ENCODE results near the gene ADK.

The ADK gene

GRCh38 chr10:74600170-74600569, 449.1 kb downstream of the ADK start:
- no peak for DNase-seq (ENCODE audit: low read depth in 2 of 2)

DNA sequence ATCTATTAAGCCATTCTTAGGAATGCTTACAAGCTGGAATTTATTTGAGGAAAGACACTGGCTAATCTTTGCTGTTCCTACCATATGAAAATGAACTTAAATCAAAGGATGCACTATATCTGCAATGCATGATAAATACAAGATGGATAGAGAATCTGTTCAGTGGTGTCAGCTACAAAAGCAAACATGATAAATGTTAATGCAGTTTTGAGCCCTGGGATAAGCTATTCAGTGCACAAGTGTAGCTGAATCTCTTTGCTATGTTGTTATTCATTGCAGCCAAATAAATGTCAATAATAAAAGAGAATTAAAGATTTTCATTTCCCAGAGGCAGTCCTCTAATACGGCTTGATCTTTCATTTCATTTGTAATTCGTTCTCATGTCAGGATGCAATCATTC, 451.6 kb downstream of the ADK start:
- DNase-seq (ENCODE audit: low read depth in 2 of 2): no peak

GRCh38 chr10:74610299-74610698, 459.3 kb downstream of the ADK start:
- no peak for DNase-seq (ENCODE audit: low read depth in 2 of 2)

DNA sequence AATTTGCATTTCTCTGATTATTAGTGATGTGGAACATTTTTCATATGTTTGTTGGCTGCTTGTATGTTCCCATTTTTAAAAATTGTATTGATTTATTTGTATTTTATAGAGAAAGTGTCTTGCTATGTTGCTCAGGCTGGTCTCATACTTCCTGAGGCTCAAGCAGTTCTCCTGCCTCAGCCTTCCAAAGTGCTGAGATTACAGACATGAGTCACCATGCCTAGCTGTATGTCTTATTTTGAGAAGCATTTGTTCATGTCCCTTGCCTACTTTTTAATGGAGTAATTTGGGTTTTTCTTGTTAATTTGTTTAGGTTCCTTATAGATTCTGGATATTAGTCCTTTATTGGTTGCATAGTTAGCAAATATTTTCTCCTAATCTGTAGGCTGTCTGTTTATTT, 461.2 kb downstream of the ADK start:
- no peak for DNase-seq (ENCODE audit: low read depth in 2 of 2)

GRCh38 chr10:74620626-74621025, 469.6 kb downstream of the ADK start:
- DNase-seq (ENCODE audit: low read depth in 2 of 2): no peak

DNA sequence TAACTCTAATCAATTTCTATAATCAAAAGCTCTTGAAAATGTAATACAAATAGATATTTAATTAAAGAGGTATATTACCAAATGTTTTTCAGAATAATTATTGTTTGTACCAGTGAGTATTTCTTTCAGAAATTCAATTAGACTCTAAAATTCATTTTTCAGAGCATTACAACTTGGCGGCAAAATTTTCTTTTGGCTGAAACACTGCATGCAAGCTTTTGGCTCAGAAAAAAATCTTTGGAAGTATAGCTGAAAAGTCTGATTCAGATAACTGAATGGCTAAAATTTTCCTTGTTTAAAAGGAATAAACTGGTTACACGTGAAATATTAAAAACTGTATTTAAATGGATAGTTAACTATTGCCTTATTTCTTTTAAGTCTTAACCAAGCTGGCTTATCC, 472.8 kb downstream of the ADK start:
- DNase-seq (ENCODE audit: low read depth in 2 of 2): no peak

GRCh38 chr10:74624501-74624900, 473.5 kb downstream of the ADK start:
- DNase-seq (ENCODE audit: low read depth in 2 of 2): no peak

- DNase-seq (ENCODE audit: low read depth in 2 of 2): no peak
These were observed 477.1 kb downstream of the ADK start for GRCh38 chr10:74628136-74628535.

GRCh38 chr10:74634995-74635536, 484.0 kb downstream of the ADK start:
- no peak for DNase-seq (ENCODE audit: low read depth in 2 of 2)

DNA sequence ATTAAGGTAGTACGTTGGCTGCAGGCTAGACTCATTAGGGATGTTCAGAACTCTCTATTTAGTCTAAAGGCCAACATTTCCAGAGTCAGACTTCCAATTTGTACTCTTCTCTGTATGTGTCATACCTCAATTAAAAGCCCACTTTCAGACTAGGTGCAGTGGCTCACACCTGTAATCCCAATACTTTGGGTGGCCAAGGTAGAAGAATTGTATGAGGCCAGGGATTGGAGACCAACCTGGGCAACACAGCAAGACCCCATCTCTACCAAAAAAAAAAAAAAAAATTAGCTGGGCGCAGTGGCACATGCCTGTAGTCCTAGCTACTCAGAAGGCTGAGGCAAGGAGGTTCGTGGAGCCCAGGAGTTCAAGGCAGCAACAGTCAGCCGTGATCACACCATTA, 484.6 kb downstream of the ADK start:
- DNase-seq (ENCODE audit: low read depth in 2 of 2): no peak

DNA sequence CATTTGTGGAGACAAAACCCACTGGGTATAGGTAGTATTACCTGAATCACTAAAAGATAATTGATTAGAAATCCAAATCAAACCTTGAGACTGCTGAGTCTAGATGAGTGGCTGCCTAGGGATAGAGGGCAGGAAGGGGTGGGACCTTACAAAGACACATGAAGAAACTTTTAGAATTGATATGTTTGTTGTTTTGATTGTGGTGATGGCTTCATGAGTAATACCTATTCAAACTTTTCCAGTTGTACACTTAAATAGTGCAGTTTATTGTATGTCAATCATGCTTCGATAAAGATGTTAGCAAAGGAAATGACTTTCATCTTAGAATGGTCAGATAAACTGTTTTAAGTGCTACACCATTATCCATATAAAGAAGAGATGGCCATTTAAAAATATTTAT, 486.7 kb downstream of the ADK start:
- DNase-seq (ENCODE audit: low read depth in 2 of 2): no peak

DNA sequence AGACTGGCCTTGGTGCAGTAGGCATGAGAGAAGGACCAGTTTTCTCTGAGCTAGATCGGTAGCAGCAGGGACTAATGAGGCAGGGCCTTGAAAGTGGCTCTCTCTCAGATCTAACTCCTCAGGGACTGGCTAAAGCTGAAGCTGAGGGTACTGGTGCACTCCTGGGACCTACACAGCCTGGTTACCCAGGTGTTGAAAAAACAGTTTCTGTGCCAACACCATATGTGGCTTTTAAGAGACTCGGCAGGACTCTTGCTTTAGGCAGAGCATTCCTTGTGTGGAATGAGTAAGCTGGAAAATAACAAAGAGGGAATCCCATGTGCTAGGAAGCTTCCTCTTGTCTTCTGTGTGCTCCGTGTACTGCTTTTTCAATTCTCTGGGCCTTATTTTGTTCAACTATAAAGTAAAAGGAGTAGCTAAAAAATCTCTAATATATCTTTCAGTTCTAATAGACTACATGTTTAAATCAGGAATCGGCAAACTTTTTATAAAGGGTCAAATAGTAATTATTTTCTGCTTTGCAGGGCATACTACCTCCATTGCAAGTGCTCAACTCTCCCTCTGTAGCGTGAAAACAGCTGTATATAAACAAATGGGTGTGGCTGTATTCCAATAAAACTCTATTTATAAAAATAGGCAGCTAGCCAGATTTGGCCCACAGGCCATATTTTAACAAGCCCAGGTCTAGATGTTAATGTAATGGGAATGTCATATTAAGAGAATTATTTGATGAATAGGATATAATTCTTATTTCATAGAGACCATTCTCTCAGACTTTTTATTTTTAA, 489.3 kb downstream of the ADK start:
- DNase-seq (ENCODE audit: low read depth in 2 of 2): no peak

DNA sequence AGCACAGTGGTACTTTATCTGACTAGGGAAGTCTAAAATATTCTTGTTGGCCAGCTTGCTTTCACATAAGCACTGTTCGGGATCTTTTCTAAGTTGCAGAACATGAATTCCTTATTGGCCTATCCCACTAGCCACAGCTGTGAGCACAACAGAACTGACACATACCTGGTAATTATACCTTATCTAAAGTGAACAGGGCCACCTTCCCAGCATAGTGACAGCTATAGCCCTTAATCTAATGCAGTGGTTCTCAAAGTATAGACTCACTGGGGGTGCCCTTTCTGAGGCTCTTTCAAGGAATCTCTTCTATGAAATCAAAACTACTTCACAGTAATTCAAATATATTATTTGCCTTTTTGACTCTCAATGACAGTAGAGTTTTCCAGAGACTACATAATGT, 490.6 kb downstream of the ADK start:
- DNase-seq (ENCODE audit: low read depth in 2 of 2): no peak

- DNase-seq (ENCODE audit: low read depth in 2 of 2): no peak
These were observed 492.0 kb downstream of the ADK start for GRCh38 chr10:74642901-74643595.

DNA sequence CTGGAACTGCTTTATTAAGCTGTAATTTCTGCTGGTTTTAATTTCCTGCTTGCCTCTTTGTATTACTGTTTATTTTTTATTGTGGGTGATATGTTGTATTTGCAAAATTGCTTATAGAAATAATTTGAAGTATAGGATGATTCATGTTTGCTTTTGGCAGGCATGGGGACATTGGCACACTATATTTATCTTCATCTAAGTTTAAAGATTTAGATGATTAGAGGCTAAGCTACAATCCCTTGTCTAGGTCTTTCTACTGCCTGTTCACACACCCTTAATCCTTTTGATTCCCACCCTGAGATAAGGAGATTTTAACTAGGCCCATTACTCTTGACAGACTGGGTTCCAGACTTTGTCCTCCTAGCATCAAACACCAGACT, 492.6 kb downstream of the ADK start:
- DNase-seq (ENCODE audit: low read depth in 2 of 2): no peak

- no peak for DNase-seq (ENCODE audit: low read depth in 2 of 2)
These were observed 493.7 kb downstream of the ADK start for GRCh38 chr10:74644738-74645137.

DNA sequence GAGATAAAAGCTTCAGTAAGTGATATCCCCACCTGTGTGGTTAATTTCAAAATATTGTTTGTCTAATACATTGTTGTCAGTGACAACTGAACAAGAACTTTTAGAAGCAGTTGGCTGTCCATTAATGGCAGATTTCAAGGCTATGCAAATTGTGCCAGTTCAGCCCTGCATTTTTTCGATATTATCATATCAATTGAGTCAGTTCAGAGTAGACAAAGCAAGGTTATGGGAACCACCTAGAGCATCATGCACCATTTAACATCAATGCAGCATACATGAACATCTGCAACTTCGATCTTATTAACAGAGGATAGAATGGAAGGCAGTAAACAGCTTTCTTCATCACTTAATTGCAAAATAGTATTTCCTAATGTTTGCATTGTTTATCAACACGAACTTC, 494.7 kb downstream of the ADK start:
- DNase-seq (ENCODE audit: low read depth in 2 of 2): no peak

DNA sequence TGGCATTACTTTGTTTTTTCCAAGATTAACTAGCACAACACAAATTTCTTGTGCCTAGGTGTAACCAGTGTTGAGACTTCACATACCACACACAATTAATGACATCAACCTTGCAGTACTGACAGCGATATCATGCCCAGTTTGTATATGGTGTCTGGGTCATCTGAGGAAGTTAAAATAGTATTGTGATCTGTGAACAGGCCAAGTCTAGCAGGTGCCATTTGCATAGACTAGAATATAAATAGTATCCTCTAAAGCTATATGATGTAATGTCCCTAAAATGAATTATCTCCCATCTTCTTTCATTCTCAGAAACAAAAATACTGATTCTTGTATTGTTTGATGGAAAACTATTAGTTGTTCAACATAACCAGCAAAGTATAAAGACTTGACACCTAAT, 499.6 kb downstream of the ADK start:
- no peak for DNase-seq (ENCODE audit: low read depth in 2 of 2)

DNA sequence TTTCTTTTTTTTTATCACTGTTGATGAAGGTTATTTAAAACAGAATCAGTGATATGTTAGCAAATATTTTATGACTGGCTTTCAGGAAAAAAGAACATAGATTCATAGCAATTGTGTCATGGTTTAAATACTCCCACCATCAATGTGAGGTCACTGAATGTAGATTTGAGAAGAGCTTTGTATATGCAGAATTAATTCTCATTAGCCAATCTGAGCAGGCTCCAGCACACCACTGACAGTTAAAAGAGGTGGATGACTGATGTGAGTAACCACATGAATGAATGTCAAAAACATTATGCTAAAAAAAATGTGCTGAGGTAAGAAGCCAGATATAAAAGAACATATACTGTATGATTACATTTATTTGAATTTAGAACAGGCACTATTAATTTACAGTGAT, 500.5 kb downstream of the ADK start:
- no peak for DNase-seq (ENCODE audit: low read depth in 2 of 2)

GRCh38 chr10:74652664-74653063, 501.6 kb downstream of the ADK start:
- DNase-seq (ENCODE audit: low read depth in 2 of 2): no peak

DNA sequence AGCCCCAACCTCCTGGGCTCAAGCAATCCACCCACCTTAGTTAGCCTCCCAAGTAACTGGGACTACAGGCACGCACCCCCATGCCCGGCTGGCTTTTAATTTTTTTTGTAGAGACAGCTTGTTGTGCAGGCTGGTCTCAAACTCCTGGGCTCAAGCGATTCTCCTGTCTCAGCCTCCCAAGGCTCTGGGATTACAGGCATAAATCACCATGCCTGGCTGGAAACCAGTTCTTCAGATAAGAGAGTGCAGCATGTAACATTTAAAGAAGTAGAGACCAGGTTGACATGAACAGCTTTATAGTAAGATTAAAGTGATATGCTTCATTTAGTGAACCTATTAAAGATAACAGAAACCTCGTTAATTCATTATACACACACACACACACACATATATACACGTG, 507.5 kb downstream of the ADK start:
- DNase-seq (ENCODE audit: low read depth in 2 of 2): no peak

GRCh38 chr10:74662635-74663034, 511.6 kb downstream of the ADK start:
- no peak for DNase-seq (ENCODE audit: low read depth in 2 of 2)

DNA sequence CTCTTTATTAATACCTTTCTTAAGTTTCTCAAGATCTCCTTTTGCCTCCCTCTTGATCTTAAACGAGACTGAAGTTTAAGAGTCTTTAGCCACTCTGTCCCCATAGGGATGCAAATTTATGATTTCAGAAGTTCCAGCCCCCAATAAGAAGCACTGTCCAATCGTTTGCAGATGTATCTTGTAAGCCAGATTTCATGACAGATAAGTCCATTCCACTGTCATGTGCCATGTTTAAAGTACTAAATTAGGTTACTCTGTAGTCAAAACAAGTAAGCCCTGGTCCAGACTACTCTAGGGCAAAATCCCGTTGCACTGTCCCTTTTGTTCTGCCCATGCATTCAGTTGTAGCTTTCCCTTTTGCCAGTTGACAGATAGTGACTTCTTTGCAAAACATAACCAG, 518.2 kb downstream of the ADK start:
- DNase-seq (ENCODE audit: low read depth in 2 of 2): no peak

Data from stimulated activated CD8-positive, alpha-beta memory T cell treated with anti-CD3 and anti-CD28 coated beads, Interleukin-15, amount 100 ng/mL, for 4 hours (primary cell).